Immature natural killer cell (primary cell): ENCODE measurements around the gene PLCH1. TPM values are rescaled to one million over a fixed set of nuclear protein-coding genes. Genes with fewer than 3 reads are reported as not detected.

Source experiments
- DNase-seq, 3 donors: peaks; one replicate each; pipeline ENCODE4 v3.0.0; 2022; ENCODE audit warnings: mixed read lengths in 1 of 3
- H3K27ac Mint-ChIP-seq, 6 donors: one replicate each; pipeline ENCODE4 v1.8.0; 2020; ENCODE audit warnings: mixed read lengths in 6 of 6, mild to moderate bottlenecking in 5 of 6, inconsistent platforms in 4 of 6, moderate library complexity in 3 of 6
- H3K27me3 Mint-ChIP-seq, 3 donors: one replicate each; pipeline ENCODE4 v1.8.0; 2020 to 2021; ENCODE audit warnings: low read depth in 3 of 3, mild to moderate bottlenecking in 3 of 3, mixed read lengths in 3 of 3, moderate library complexity in 3 of 3, inconsistent platforms in 1 of 3
- H3K36me3 Mint-ChIP-seq, 3 donors: one replicate each; pipeline ENCODE4 v1.8.0; 2020; ENCODE audit warnings: mixed read lengths in 3 of 3, inconsistent platforms in 2 of 3, mild to moderate bottlenecking in 2 of 3
- H3K4me1 Mint-ChIP-seq, 2 donors: one replicate each; pipeline ENCODE4 v1.8.0; 2020; ENCODE audit warnings: inconsistent platforms in 2 of 2, mild to moderate bottlenecking in 2 of 2, mixed read lengths in 2 of 2, moderate library complexity in 1 of 2
- H3K4me3 Mint-ChIP-seq, 5 donors: one replicate each; pipeline ENCODE4 v1.8.0; 2020; ENCODE audit warnings: mild to moderate bottlenecking in 5 of 5, mixed read lengths in 5 of 5, inconsistent platforms in 3 of 5, moderate library complexity in 3 of 5
- H3K9me3 Mint-ChIP-seq, 6 donors: one replicate each; pipeline ENCODE4 v1.8.0; 2020; ENCODE audit warnings: mild to moderate bottlenecking in 6 of 6, mixed read lengths in 6 of 6, inconsistent platforms in 4 of 6, moderate library complexity in 3 of 6
- polyA plus RNA-seq, 3 donors: library from polyadenylated mRNA; unstranded; fragments of 300-500 nt; fragmentation: Illumina TruSeq; gene quantifications; one replicate each; pipeline ENCODE4 v1.2.3, GENCODE V29; 2021

Gene PLCH1
- polyA plus RNA-seq, 3 donors from 2014 or later, result 0.11 TPM; not detected in 2

DNA sequence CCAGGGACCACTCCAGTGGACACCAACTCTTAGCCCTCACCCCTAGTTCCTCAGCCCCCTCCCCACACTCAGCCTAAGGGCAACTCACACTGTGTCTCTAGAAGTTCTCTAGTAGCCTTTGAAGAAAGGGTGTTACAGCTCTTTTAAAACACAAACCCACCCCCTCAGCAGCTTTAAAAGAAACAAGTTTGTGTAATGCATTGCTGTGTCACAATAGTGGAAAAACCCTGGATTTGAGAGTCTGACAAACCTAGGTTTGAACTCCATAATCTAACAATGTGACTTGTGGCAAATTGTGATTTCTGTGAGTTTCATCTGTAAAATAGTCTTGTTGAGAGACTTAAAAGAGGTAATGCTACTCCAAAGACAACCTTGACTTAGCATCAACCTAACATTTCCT lies 54.0 kb downstream of the PLCH1 start:
- Mint-ChIP-seq H3K36me3 (no peaks in the 10 kb centered on the region), H3K4me3 (no peak overlapping the region), H3K4me1 (no peaks in the 10 kb centered on the region), H3K27ac (no peak overlapping the region), H3K9me3 (no peaks in the 10 kb centered on the region), H3K27me3 (peaks cover 0 to 4% (median 1%) of the 10 kb centered on the region in 3 donors)
- DNase-seq, result no peak

DNA sequence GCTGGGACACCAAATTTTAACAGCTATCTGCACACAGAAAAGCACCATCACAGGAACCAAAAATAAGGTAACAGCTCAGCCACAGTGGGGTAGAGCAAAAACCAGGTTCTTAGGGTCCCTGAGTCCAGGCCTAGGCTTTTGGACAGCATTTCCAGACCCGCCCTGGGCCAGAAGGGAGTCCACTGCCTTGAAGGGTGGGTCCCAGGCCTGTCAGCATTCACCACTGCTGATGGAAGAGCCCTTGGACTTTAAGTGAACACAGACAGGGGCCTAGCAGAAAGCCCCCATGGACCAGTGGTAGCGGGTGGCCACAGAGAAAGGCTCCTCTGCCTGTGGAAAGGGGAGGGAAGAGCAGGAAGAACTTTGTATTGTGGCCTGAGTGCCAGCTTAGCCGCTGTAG lies 56.4 kb downstream of the PLCH1 start:
- no peaks in the 10 kb centered on the region for H3K36me3 Mint-ChIP-seq
- peaks cover 1 to 4% (median 2%) of the 10 kb centered on the region in 3 donors for H3K27me3 Mint-ChIP-seq
- H3K4me3 Mint-ChIP-seq, result no peak overlapping the region
- H3K4me1 Mint-ChIP-seq, result no peaks in the 10 kb centered on the region
- H3K27ac Mint-ChIP-seq, result no peak overlapping the region
- DNase-seq, result no peak
- no peaks in the 10 kb centered on the region for H3K9me3 Mint-ChIP-seq

DNA sequence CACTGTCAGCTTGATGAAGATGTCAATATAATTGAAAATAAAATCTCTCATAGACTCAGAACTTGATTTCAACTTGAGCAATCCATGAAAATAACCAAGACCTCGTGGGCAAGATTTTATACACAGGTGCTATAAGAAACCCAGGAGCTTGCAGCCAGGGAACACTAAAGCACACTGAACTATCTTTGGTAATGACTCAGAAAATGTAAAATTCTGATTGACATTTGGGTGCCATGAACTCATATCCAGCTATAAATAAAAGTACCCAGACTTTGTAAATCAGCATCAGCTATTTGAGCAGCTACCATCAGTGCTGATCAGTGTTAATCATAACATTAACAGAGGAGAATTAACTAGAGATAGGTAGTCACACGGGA lies 61.5 kb downstream of the PLCH1 start:
- H3K4me1 Mint-ChIP-seq, result no peaks in the 10 kb centered on the region
- no peak overlapping the region for H3K27ac Mint-ChIP-seq
- no peaks in the 10 kb centered on the region for H3K9me3 Mint-ChIP-seq
- H3K36me3 Mint-ChIP-seq, result no peaks in the 10 kb centered on the region
- no peak overlapping the region for H3K4me3 Mint-ChIP-seq
- peaks cover 0 to 4% (median 3%) of the 10 kb centered on the region in 3 donors for H3K27me3 Mint-ChIP-seq
- DNase-seq, result no peak

DNA sequence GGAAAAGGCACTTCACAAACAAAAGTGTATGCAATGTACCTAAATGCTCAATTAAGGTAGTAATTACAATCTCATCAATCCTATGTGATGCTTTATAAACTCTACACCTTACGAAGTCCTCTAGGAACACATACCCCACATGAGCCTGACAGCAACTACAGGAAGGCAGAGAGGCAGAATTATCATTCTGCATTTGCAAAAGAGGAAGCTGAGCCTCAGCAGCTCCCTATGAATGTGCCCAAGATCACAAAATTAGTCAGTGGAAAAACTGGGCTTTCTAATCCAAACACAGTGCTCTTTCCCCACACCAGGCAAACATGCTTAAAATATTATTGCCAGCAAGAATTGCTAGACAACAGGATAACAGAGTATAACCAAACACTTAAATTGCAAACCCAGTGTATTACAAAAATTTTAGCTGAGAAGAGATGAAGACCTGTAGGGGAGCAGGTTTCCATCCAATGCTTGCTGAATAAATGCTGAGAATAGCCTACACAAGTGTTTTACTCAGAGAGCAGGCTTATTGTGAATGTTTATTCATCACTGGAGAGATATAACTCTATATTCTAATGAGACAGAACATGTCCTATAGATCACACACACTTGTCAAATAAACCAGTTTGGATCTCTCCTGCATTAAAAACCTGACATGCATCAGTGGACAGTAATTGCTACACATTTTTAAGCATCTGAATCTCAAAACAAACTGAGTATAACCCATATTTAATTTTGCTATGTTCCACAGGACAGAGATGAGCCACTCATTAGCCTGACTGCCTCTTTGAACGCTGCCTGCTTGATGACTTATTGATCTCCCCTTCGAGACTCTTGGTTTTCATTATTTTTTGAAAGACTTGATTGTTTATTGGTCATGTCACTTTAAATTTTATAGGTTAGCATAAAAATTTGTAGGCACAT lies 62.2 kb downstream of the PLCH1 start:
- Mint-ChIP-seq H3K27ac (no peak overlapping the region), H3K27me3 (peaks cover 0 to 4% (median 3%) of the 10 kb centered on the region in 3 donors), H3K36me3 (no peaks in the 10 kb centered on the region), H3K9me3 (no peaks in the 10 kb centered on the region), H3K4me3 (no peak overlapping the region), H3K4me1 (no peaks in the 10 kb centered on the region)
- no peak for DNase-seq

DNA sequence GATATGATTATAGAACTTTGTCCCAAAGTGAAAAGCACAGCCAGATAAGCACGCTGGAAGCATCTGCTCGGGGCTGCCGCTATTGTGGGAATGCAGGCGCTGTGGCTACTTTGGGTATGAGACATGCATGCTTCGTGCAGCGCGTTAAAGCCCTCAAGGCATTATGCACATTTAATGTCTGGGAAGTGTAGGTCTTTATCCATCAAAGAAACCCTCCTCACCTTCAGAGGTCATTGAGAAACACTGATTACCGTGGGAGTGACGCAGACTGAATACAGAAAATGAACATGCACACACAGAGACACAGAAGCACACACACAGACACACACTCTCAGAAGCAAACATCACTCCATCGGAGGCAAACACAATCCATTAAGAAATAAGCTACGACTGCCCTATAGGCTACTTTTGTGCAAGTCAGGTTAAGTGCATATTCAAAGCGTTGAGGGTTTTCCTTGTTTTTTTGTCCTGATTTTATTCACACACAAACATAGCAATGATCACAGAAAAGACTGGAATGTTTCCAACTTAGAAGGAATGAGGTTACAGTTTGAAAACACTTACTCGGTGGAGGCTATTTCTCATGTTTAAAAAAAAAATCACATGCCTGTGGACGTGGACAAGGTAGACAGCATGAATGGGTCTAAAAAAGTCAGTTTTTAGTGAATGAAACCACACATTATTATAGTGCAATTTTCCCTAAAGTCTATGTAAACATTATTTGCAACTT lies 68.5 kb downstream of the PLCH1 start:
- no peak overlapping the region for H3K27ac Mint-ChIP-seq
- peaks cover 0 to 6% (median 3%) of the 10 kb centered on the region in 3 donors for H3K27me3 Mint-ChIP-seq
- no peak for DNase-seq
- no peak overlapping the region for H3K4me3 Mint-ChIP-seq
- no peaks in the 10 kb centered on the region for H3K4me1 Mint-ChIP-seq
- H3K36me3 Mint-ChIP-seq, result no peaks in the 10 kb centered on the region
- H3K9me3 Mint-ChIP-seq, result no peaks in the 10 kb centered on the region

DNA sequence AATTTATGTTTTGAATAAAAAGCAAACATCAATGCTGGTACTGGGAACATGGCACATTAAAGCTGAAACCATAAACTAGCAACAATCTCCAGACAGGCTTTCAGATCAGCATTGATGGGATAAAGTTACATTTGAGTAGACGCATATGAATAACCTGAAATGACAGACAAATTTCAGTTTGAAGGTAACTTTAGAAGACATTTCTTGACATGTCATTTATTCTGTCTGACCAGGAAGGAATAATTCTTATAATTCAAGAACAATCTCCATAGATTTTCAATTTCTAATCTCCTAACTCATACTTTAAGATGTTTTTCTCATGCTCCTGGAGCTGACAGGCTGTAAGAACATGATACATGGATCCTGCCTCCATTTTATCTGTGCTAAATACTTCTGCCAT lies 69.8 kb downstream of the PLCH1 start:
- Mint-ChIP-seq H3K9me3 (no peaks in the 10 kb centered on the region), H3K36me3 (no peaks in the 10 kb centered on the region), H3K27me3 (peaks cover 0 to 6% (median 3%) of the 10 kb centered on the region in 3 donors), H3K27ac (no peak overlapping the region), H3K4me1 (no peaks in the 10 kb centered on the region), H3K4me3 (no peak overlapping the region)
- no peak for DNase-seq

DNA sequence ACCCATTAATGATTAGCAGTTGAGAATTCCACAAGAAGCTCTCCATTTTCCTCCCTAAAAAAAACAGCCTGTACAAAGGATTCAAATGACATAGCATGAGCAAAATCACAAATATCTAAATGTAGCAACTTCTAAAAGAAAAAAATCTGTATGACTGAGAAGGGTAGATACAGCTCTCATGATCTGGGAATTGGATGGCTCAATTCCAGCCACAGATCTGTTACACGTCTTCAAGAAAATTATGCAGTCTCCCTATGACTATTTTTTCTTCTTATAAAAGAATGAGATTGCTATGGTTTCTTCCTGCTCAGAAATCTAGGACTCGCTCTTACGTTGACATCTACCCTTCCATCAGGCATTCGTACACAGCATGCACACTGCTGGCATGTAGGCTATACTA lies 71.5 kb downstream of the PLCH1 start:
- Mint-ChIP-seq H3K36me3 (no peaks in the 10 kb centered on the region), H3K27ac (no peak overlapping the region), H3K9me3 (no peaks in the 10 kb centered on the region), H3K27me3 (peaks cover 0 to 6% (median 3%) of the 10 kb centered on the region in 3 donors), H3K4me3 (no peak overlapping the region), H3K4me1 (no peaks in the 10 kb centered on the region)
- no peak for DNase-seq

DNA sequence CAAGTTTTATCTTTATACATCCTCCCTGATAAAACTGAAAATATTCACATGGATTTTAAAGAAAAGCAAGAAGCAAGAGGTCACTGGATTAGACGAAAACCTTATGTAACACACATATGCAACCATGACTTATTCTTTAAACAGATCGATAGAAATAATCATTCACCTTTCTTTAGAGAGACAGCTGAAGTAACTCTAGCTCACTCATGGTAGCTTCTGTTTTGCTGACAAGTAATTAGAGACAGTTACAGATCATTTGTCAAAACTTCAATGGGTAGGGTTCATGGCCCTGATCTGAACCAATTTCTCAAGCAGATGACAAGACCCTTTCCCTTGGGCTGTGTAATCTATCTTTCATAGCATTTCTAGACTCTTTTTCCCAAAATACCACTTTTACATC lies 74.5 kb downstream of the PLCH1 start:
- H3K27me3 Mint-ChIP-seq, result peaks cover under 1 to 6% (median 1%) of the 10 kb centered on the region in 3 donors
- no peak for DNase-seq
- no peak overlapping the region for H3K27ac Mint-ChIP-seq
- no peaks in the 10 kb centered on the region for H3K9me3 Mint-ChIP-seq
- H3K36me3 Mint-ChIP-seq, result no peaks in the 10 kb centered on the region
- no peaks in the 10 kb centered on the region for H3K4me1 Mint-ChIP-seq
- H3K4me3 Mint-ChIP-seq, result no peak overlapping the region

DNA sequence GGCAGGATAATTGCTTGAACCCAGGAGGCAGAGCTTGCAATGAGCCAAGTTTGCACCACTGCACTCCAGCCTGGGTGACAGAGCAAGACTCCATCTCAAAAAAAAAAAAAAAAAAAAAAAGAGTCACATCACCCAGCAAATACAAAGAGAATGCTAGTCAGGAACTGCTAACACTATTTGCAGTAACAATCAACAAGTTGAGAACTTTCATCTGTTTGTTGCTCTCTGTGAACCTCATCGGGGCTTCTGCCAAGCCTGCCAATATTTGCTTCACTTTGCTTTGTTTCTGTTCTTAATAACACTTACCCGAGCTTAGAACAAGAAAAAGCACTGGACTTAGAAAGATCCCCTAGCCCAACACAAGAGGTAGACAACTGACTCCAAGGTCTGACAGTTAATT lies 76.9 kb downstream of the PLCH1 start:
- Mint-ChIP-seq H3K36me3 (no peaks in the 10 kb centered on the region), H3K4me3 (no peak overlapping the region), H3K27ac (no peak overlapping the region), H3K9me3 (no peaks in the 10 kb centered on the region), H3K4me1 (no peaks in the 10 kb centered on the region), H3K27me3 (peaks cover under 1 to 2% (median under 1%) of the 10 kb centered on the region in 3 donors)
- DNase-seq, result no peak

DNA sequence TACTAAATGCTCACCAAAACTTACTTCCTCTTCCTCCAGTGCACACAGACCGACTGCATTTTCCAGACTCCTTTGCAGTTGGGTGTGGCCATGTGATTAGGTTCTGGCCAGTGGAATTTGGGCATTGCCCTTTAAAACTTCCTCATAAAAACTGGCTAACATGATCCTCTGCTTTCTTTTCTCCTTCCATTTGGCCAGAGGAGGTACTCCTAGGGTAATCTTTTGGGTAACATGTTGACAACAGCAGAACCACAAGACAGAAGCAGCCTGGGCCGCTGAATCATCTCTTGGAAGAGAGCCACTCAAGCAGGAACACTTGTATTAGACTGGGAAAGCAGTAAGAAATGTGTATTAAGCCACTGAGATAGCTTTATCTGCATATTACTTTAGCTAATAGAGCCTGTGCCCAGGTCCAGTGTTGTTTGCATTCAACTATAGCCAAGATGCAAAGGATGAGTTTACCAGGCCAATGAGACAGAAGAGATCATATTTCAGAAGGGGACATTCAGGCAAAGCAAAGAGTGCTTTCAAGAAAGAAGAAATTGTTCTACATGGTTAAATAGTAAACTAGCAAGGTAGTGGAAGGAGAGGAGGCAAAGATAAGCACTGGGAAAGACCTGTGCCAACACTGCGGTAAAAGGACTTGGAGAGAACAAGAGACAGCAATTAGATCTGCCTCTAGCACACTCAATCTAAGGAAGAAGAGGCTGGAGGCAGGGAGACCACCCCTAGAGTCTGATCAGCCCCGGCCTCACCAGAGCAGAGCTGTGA lies 79.8 kb downstream of the PLCH1 start:
- H3K27ac Mint-ChIP-seq, result no peak overlapping the region
- no peaks in the 10 kb centered on the region for H3K36me3 Mint-ChIP-seq
- no peaks in the 10 kb centered on the region for H3K4me1 Mint-ChIP-seq
- H3K9me3 Mint-ChIP-seq, result no peaks in the 10 kb centered on the region
- no peak for DNase-seq
- H3K4me3 Mint-ChIP-seq, result no peak overlapping the region
- peaks cover 0 to 2% (median 2%) of the 10 kb centered on the region in 3 donors for H3K27me3 Mint-ChIP-seq

DNA sequence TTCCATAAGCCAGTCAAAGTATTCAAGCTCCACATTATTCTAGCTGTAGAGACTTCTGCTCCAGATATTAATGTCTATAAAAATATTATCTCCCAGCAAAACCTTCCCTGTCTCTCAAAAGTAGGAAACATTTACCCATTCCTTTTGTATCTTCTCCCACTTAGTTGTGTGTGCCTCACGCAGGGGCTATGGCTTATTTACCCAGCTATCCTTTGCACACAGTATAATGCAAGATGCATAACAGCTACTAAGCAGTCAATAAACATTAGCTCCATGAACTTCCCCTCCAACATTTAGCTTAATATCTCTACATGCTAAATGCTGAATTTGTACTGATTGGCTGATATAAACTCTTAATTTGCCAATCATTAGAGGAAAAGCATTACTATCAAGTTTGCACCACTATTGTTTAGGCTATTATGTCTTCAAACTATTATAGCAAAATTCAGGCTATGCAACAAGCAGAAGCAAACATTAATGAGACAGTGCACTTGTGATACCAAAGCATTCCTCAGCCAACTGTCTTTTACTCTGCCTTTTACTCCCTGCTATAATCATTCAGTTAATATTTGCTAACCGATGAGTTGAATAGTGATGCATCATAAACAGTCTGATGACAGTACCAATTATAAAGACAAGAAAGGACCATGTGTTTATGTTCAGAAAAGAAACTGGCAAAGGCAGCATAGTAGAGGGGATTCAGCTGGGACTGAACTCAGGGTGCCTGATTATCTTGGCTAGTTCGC lies 81.2 kb downstream of the PLCH1 start:
- Mint-ChIP-seq H3K9me3 (no peaks in the 10 kb centered on the region), H3K36me3 (no peaks in the 10 kb centered on the region), H3K27ac (no peak overlapping the region), H3K4me3 (no peak overlapping the region), H3K27me3 (peaks cover 0 to 2% (median 2%) of the 10 kb centered on the region in 3 donors), H3K4me1 (no peaks in the 10 kb centered on the region)
- no peak for DNase-seq

DNA sequence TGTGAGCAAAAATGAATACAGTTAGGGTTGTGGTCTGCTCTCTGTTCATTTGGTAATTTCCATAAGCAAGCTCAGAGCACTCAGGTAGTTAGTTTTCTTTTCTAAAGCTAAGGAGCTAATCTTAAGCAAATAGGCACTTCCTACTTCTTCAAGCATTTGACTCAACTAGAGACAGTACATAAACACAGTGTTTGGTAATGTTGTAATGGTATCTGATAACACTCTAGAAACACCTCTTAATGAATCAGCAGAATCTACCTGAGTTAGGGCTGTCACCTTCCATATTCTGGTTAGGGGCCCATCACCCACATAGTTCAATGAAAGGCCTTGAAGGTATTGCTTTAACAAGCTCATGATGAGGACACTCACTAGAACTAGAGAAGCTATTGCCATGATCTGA lies 83.1 kb downstream of the PLCH1 start:
- no peaks in the 10 kb centered on the region for H3K36me3 Mint-ChIP-seq
- H3K4me1 Mint-ChIP-seq, result no peaks in the 10 kb centered on the region
- H3K27me3 Mint-ChIP-seq, result peaks cover 1 to 2% (median 2%) of the 10 kb centered on the region in 3 donors
- no peak for DNase-seq
- H3K9me3 Mint-ChIP-seq, result no peaks in the 10 kb centered on the region
- no peak overlapping the region for H3K27ac Mint-ChIP-seq
- H3K4me3 Mint-ChIP-seq, result no peak overlapping the region

DNA sequence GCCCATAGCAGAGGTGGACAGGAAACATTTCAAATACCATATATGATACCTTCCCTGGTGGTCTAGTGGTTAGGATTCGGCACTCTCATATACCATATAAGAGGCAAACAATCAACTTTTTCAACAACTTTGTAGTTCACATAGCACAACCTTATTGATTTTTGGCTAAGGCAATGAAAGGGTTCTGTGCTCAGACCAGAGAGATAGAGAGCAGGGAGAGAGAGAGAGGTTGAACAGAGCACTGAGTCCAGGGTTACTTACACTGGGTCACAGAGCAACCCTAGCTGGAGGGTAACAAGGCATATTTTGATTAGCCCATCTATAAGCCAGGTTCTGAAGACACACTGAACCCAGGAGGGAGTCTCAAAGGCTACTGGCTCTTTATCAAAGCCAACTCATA lies 83.8 kb downstream of the PLCH1 start:
- Mint-ChIP-seq H3K27me3 (peaks cover 1 to 2% (median 2%) of the 10 kb centered on the region in 3 donors), H3K36me3 (no peaks in the 10 kb centered on the region), H3K27ac (no peak overlapping the region), H3K4me1 (no peaks in the 10 kb centered on the region), H3K4me3 (no peak overlapping the region), H3K9me3 (no peaks in the 10 kb centered on the region)
- DNase-seq, result no peak
